Activated CD4-positive, CD25-positive, alpha-beta regulatory T cell treated with anti-CD3 and anti-CD28 coated beads, Interleukin-2, amount 50 U/mL, for 24 hours (primary cell): ENCODE data around the gene CCDC6.
"Not testable (repeated sequence)": the region's sequence is repeated elsewhere in the genome, so short reads cannot be mapped to it uniquely, and the experiment has no call there.

ENCODE experiments used
- ATAC-seq, 2 donors: fragments of 150-1000 bp; cut with Tn5 transposase; one replicate each; pipeline ENCODE4 v1.10.0; 2021; ENCODE audit warnings: mild to moderate bottlenecking in 1 of 2, moderate library complexity in 1 of 2

The CCDC6 gene

DNA sequence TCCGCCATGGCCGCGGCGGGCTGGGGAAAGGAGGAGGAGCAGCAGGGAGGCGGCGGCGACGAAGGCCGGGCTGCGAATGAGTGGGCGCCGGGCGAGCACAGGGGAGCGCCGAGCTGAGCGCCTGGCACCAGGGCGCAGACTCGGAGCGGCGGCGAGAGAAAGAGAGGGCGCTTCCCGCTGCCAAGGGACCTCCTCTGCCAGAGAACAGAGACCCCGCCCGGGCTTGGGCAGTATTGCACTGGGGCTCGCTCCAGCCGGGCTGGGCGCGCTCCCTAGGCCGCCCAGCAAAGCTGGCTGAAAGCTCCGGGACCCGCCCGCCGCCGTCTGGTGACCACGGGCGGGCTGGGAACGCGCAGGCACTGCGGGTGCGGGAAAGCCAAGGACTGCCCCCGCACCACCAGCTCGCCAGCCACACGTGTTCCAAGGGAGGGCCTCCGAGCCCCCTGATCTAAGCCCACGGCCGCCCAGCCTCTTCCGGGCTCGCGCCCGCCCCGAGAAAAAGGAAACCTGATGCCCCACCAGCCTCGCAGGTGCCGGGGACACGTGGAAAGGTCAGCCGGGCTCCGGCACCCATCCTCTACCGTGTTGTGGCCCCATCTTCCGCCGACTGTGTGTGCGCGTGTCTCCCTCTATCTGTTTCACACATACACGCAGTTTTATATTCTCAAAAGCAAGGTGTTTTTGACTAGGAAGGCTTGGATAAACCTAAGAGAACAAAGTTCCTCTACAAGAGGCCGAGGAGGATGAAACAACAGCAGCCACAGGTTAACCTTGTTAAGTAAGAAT, at the start of gene CCDC6:
CCDC6 (minus strand) TSS at position 140 of the 786 bp plus-strand sequence; CDS start at position 8, 132 bp downstream.
- ATAC-seq = peak; percentile 79 to 81

GRCh38 chr10:59954296-59954695, 47.9 kb upstream of the CCDC6 start:
- no peak for ATAC-seq

- ATAC-seq = not testable (repeated sequence)
Measured at GRCh38 chr10:59953711-59954110, 47.4 kb upstream of the CCDC6 start.

DNA sequence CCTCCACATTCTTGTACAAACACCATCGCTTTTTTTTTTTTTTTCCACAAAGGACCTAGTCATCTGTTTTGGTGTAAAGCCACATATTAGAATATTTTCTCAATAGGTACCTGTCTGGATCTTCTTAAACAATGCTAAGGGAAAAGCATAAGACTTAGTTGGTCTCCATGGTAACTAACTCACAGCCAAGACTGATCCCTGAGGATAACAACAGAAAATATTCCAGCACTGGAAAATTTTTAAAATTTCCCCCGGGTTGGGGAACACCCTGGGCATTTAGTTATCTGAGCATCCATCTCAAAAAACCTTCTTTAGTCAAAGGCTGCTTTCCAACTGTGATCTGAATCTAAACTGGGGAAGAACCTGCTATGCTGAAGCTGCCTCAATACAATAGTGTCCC, 43.7 kb upstream of the CCDC6 start:
- no peak for ATAC-seq

- ATAC-seq = no peak
Measured at GRCh38 chr10:59949608-59950007, 43.3 kb upstream of the CCDC6 start.

DNA sequence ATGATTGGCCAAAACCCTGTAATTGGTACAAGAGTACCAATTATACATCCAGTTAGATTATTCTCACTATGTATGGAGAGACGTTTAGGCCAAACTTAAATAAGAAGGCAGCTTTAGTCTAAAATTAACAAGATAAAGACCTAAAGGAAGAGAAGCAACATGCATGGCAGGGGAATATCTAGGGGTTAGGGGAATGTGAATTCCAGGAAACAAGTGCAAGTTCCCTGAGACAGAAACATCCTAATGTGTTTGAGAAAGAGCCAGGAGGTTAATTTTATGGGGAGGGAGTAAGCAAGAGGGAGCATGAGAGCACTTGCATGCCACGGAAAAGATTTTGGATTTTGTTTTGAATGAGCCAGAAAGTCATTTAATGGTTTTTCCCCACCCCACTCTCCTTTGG, 39.6 kb upstream of the CCDC6 start:
- no peak for ATAC-seq

- ATAC-seq = no peak
Measured at GRCh38 chr10:59945590-59945989, 39.2 kb upstream of the CCDC6 start.

DNA sequence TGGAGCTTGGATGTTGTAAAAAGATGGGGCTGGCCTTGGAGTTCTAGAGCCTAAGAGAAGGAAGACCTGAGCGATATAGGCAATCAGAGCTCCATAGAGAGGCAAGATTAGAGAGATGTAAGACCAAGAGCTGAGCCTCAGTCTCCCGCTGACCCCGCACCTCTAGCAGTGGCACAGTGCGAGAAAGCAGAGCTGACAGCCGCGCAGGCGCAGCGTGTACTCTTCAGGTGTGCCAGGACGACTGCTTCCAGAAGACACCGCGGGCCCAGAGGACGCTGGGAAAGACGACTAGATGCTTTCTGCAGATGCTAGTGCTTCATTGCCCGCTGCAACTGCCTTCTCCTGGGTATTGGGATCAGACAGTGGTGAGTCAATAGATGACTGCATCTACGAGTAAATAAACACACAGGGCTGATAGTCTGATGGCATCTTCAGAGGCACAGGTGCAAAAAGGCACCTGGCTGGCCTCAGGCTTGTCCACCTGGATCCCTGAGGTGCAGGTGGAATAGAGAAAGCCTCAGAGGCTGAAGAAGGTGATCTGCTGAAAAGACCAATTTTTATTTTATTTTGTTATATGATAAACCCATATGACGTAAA, 38.1 kb upstream of the CCDC6 start:
- no peak for ATAC-seq

GRCh38 chr10:59942556-59942955, 36.2 kb upstream of the CCDC6 start:
- no peak for ATAC-seq

- no peak for ATAC-seq
Measured at GRCh38 chr10:59937720-59938119, 31.4 kb upstream of the CCDC6 start.

DNA sequence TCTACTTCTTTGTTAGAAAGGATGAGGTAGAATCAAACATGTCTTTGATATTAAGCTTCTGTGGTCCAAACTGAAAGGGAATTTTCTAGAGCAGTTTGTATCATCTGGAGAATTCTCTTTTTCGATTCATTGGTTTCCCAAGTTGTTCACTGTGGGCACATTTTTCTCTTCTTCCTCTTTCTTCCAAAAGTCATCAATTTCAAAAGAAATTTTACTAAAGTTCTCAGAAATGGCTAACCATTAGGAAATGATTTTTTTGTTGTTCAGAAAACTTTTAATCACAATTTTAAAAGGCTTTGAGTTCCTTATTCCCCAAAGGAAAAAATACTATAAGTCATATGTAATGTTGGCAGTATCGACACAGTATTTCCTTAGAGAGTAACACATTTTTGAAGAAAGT, 28.3 kb upstream of the CCDC6 start:
- no peak for ATAC-seq

GRCh38 chr10:59930788-59931521, 24.6 kb upstream of the CCDC6 start:
- not testable (repeated sequence) for ATAC-seq

DNA sequence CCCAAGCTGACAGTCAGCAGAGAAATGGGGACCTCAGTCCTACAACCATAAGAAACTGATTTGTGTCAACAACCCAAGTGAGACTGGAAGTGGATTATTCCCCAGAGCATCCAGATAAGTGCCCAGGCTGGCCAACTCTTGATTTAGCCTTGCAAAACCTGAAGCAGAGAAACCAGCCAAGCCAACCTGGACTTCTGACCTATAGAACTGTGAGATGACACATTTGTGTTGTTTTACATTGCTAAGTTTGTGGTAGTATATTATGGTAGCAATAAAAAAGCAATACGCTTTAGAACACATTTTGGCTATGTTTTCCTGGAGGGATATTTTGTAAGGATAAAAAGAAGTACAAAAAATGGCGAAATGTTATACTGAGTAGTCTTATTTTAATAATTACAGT, 19.7 kb upstream of the CCDC6 start:
- no peak for ATAC-seq

DNA sequence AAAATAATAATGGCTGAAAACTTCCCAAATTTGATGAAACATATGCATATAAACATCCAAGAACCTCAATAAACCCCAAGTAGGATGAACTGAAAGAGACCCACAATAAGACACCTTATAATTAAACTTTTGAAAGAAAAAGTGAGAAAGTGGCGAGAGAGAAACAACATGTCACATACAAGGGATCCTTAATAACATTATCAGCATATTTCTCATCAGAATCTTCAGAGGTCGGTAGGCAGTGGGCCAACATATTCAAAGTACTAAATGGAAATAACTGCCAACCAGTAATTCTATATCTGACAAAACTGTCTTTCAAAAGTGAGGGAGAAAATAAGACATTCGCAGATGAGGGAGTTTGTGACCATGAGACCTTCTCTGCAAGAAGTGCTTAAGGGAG, 16.6 kb upstream of the CCDC6 start:
- ATAC-seq = no peak

- no peak for ATAC-seq
Measured at GRCh38 chr10:59917922-59918321, 11.6 kb upstream of the CCDC6 start.

GRCh38 chr10:59913547-59914237, 7.3 kb upstream of the CCDC6 start:
- ATAC-seq = no peak

- ATAC-seq = no peak
Measured at GRCh38 chr10:59910867-59911266, 4.5 kb upstream of the CCDC6 start.

- ATAC-seq = no peak
Measured at GRCh38 chr10:59909815-59910214, 3.5 kb upstream of the CCDC6 start.

GRCh38 chr10:59908808-59909143, 2.4 kb upstream of the CCDC6 start:
- ATAC-seq = no peak

GRCh38 chr10:59907918-59908807, 1.8 kb upstream of the CCDC6 start:
- no peak for ATAC-seq

DNA sequence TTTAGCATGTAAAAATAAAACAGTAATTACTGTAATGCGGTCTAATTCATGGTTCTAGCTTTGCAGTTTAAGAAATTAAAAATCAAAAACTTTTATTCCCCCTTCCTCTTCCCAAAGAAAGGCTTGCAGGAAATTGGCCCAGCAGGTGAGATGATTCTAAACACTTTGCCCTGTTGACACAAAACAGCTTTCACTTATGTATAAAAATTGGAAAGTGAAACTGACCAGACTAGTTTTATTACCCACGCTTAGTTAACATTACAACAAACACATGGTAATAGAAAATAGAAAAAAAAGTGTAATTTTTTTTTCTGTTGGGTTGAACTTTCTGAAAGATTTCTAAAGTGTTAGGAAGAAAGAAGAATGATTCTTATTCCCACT, 1.2 kb upstream of the CCDC6 start:
- no peak for ATAC-seq

- ATAC-seq = no peak
Measured at GRCh38 chr10:59905731-59906416, 482 bp downstream of the CCDC6 start.
